C4-2B (cell line): ENCODE results near the gene PGRMC2.

ENCODE experiments used
- H3K27ac ChIP-seq: fragments of 450-650 bp; 2 replicates; pipeline ENCODE4 v1.5.1; 2017
- CTCF ChIP-seq: fragments of 450-650 bp; conservative IDR thresholded peaks from 2 replicates; pipeline ENCODE4 v1.5.1; 2017; ENCODE audit warnings: mild to moderate bottlenecking
- ZFX ChIP-seq: fragments of 450-650 bp; IDR thresholded peaks from 2 replicates; pipeline ENCODE4 v1.6.1; 2017

The PGRMC2 gene

GRCh38 chr4:128232719-128233118 is 54.9 kb downstream of the PGRMC2 start:
- no peak for TF ChIP-seq ZFX
- TF ChIP-seq CTCF = no peak
- no peak overlapping the region for H3K27ac ChIP-seq

GRCh38 chr4:128228845-128229795 is 58.5 kb downstream of the PGRMC2 start:
- TF ChIP-seq ZFX (no peak), CTCF (no peak)
- no peak overlapping the region for H3K27ac ChIP-seq

- H3K27ac ChIP-seq = peak overlapping the region; percentile 59
Observed at GRCh38 chr4:128227991-128228571, 59.5 kb downstream of the PGRMC2 start.

GRCh38 chr4:128225148-128225547 is 62.5 kb downstream of the PGRMC2 start:
- no peak overlapping the region for H3K27ac ChIP-seq
- TF ChIP-seq ZFX (no peak), CTCF (no peak)

More at GRCh38 chr4:128227991-128228571, 59.5 kb downstream of the PGRMC2 start:
- TF ChIP-seq CTCF = no peak
- no peak for TF ChIP-seq ZFX

GRCh38 chr4:128221586-128221985 is 66.0 kb downstream of the PGRMC2 start:
- no peak for TF ChIP-seq CTCF
- no peak overlapping the region for H3K27ac ChIP-seq

- peak; percentile 65 for TF ChIP-seq CTCF
- no peak for TF ChIP-seq ZFX
- no peak overlapping the region for H3K27ac ChIP-seq
Observed at GRCh38 chr4:128220286-128221235, 67.1 kb downstream of the PGRMC2 start.
